Hematopoietic multipotent progenitor cell treated with erythropoietin and hydrocortisone succinate and interleukin-3 and kit ligand, for 4 days (in vitro differentiated cells): ENCODE data around the gene AIFM1.

ENCODE experiments used
- DNase-seq: peaks from one replicate; pipeline ENCODE4 v3.0.0-alpha.2; 2015

AIFM1 gene

DNA sequence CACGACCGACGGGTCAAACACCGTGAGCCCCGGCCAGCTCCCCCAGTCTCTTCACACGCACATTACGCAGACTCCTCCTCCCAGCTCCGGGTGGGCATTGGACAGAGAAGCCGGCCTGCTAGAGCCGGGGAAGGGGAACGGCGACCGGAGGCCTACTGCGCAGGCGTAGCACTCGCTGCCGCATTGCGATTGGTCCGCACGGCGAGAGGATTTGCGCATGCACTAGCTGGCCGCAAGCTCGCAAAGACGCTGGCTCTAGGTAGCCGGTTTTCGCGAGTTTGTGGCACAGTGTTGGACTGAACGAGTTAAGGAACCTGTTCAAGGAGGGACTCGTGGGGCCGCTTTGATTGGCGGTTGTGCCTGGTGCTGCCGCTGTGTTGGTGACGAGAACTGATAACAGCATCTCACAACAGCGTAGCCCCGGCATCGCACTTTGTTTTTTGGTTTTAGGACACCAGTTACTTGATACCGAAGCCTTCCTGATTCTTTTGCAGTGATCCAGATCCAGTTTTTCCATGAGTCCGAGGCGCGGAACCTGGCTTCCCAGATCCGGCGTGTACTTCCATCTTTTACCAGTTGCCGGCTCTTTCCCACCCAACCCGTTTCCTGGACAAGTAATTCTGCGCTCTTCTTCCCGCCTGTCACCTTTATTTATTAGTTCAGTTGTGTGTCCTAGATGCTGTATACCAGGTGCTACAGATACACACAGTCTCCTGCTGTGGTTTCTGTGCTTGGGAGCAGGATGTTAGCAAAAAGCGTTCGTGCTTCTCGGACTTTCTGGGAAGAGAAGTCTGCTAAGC is at the start of gene AIFM1:
AIFM1 (minus strand) TSS at position 139 of the 800 bp plus-strand sequence. CDS start 185 bp downstream, outside the sequence.
- peak; percentile 96 for DNase-seq

GRCh38 chrX:130213376-130213775 is 47.7 kb upstream of the AIFM1 start:
- DNase-seq, result no peak

DNA sequence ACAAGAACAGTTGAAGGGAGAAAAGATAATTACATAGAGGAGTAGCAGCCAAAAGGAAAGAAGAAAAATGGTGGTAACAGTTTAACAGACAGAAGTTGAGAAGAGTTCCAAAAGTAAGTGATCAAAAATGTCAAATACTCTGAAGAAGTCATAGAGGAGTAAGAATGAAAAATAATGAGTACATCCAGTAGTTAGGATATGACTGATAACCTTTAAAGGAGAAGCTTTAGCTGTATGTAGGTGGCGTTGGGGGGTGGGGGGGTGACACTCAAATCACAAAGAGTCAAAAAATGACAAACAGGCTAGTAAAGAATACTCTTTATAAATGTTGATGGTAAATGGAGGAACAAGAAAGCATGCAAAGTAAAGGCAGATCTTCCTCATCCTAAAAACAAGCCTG is 46.7 kb upstream of the AIFM1 start:
- no peak for DNase-seq

- DNase-seq, result no peak
These were observed 46.0 kb upstream of the AIFM1 start for GRCh38 chrX:130211415-130212186.

GRCh38 chrX:130204647-130205046 is 39.0 kb upstream of the AIFM1 start:
- DNase-seq, result no peak

- no peak for DNase-seq
These were observed 31.8 kb upstream of the AIFM1 start for GRCh38 chrX:130197464-130197863.

DNA sequence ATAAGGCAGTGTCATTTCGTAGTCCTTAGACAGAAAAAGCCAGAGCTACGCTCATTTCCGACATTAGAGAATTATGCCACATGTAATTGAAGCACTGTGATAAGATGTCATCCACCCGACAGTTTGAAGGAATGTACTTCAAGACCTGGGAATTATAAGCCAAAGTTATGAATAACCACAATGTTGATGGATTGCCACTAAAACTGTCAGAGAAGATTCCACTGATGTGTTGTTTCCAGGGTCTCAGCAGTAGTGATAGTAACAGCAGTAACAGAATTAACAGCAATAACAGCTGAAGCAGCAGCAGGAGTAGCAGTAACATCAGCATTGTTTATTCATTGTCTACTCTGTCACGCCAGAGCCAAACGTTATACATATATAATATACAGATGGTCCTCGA is 30.8 kb upstream of the AIFM1 start:
- DNase-seq, result no peak

DNA sequence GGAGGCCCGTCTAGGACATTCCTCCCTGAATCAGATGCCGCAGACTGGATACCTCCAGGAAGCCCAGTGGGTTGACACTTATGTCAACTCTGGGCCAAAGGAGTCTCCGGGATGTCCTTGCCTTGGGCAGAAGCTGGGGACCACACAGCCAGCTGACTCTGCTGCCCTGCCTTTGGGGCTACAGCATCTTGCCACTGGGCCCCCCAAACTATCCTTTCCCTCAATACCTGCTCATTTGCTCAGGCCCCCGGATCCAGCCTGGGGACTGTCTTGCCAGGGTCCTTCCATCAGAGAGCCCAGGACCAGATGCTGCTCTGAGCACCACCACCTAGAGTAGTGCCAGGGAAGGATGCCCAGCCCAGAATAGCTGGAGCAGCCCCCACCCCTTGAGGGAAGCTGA is 25.2 kb upstream of the AIFM1 start:
- DNase-seq, result no peak

GRCh38 chrX:130186651-130187050 is 21.0 kb upstream of the AIFM1 start:
- DNase-seq, result no peak

- no peak for DNase-seq
These were observed 19.2 kb upstream of the AIFM1 start for GRCh38 chrX:130184857-130185256.

GRCh38 chrX:130184168-130184567 is 18.5 kb upstream of the AIFM1 start:
- DNase-seq, result no peak

GRCh38 chrX:130179579-130180215 is 14.1 kb upstream of the AIFM1 start:
- DNase-seq, result peak; percentile 96

GRCh38 chrX:130179170-130179569 is 13.5 kb upstream of the AIFM1 start:
- no peak for DNase-seq

DNA sequence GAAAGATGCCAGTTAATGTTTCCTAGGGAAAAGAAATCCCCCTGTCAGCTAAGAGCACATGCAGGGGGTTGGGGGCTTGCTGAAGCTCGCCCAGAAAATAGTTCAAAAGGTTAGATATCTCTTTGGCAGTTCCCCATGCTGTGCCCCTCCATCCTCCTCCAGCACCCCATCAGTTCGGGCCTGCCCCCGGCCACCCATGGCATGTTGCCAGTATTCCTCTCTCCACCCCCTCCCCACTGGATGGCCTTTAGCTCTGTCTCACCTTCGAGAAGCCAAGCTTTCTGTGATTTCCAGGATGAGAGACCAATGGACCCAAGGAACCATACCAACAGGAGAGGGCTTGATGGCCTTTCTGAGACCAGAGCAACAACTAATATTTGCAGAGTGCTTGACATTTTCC is 11.3 kb upstream of the AIFM1 start:
- no peak for DNase-seq

GRCh38 chrX:130176354-130176776 is 10.7 kb upstream of the AIFM1 start:
- no peak for DNase-seq

DNA sequence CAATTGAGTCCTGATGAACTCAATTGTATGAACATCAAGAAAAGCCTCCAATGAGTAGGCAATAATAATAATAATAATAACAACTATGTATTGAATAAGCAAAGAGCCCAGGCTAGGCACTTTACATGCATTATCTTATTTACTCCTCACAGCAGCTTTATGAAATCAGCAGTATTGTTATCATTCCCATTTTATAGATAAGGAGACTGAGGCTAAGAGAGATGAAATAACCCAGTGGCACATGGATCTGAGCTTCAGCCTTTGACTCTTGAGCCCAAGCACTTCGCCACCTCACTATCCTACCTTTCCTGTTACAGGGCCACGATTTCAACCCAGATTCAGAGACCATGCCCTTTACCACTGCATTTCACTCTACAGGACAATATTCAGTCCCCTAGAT is 9.3 kb upstream of the AIFM1 start:
- no peak for DNase-seq

GRCh38 chrX:130174045-130174704 is 8.5 kb upstream of the AIFM1 start:
- DNase-seq, result peak; percentile 50

GRCh38 chrX:130173190-130173895 is 7.7 kb upstream of the AIFM1 start:
- peak; percentile 85 for DNase-seq

DNA sequence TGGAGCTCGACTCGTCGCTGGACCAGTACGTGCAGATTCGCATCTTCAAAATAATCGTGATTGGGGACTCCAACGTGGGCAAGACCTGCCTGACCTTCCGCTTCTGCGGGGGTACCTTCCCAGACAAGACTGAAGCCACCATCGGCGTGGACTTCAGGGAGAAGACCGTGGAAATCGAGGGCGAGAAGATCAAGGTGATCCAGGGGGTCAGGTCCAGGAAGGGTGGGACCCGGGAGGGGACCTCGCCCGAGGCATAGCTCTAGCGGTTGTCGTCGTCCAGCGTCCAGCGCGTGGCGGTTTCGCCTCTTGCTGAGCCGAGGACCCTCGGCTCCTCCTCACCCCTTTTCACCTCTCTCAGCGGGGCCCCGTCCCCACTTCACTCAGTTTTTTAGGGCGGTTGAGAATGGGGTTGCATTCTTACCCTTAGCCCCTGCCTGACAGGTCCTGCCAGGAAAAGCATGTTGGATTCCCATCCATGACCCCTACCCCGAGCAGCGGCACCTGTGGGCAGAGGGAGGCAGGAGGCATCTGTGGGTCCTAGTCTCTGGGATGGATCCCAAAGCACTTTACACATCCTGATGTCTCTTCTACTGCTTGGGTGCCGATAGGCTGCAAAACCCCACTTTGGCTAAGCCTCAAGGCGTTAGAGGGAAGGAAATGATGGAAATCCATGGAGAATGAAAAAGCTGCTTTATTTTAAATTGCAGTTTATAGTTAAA is 6.6 kb upstream of the AIFM1 start:
- no peak for DNase-seq

GRCh38 chrX:130171446-130172126 is 5.9 kb upstream of the AIFM1 start, which contains the start of gene RAB33A:
RAB33A (plus strand) TSS chrX:130171962; CDS start chrX:130172063, 101 bp downstream.
- DNase-seq, result peak; percentile 65
